ENCODE data around the gene RAB29.
"Not testable (repeated sequence)": the region's sequence is repeated elsewhere in the genome, so short reads cannot be mapped to it uniquely, and the experiment has no call there.

Gene RAB29, protein sequence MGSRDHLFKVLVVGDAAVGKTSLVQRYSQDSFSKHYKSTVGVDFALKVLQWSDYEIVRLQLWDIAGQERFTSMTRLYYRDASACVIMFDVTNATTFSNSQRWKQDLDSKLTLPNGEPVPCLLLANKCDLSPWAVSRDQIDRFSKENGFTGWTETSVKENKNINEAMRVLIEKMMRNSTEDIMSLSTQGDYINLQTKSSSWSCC

DNA sequence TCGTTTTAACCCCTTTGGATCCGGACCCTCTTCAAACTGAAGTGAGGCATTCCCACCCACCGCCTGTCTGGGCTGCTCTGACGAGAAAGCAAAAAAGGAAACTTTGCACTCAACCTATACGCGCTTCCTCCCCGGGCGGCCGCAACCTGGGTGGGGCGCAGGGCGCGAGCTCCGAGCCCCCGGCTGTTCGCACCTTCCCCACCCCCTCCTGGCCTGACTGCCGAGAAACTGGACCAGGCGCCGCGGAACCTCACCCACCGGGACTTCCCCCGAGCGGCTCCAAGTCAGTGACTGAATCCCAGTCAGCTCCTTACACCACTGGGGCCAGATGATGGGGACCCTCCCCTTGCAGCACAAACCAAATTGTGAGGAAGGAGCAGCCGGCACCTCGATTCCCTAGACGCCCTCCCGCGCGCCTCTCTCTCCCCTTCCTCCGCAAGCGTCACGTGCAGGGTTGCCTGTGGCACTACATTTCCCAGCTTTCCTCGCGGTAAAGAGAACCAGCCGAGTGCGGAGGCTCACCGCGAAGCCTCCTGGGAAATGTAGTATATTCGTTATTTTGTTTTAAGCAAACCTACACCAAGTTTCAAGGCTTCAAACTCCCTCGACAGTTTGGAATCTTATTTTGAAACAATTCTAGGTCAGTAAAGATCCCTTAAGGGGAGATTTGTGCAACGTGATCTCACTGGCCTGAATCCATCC is at the start of gene RAB29:
Gene RAB29, minus strand, starts transcription at position 468 of the 702 bp plus-strand sequence. CDS start 526 bp downstream, outside the sequence.
- no peak within 1 kb of the TSS for H3K27ac ChIP-seq
- no peak for TF ChIP-seq ZFX (IDR thresholded peaks at IDR 0.05; ENCODE audit: borderline replicate concordance)
- TF ChIP-seq, protein P1, sequence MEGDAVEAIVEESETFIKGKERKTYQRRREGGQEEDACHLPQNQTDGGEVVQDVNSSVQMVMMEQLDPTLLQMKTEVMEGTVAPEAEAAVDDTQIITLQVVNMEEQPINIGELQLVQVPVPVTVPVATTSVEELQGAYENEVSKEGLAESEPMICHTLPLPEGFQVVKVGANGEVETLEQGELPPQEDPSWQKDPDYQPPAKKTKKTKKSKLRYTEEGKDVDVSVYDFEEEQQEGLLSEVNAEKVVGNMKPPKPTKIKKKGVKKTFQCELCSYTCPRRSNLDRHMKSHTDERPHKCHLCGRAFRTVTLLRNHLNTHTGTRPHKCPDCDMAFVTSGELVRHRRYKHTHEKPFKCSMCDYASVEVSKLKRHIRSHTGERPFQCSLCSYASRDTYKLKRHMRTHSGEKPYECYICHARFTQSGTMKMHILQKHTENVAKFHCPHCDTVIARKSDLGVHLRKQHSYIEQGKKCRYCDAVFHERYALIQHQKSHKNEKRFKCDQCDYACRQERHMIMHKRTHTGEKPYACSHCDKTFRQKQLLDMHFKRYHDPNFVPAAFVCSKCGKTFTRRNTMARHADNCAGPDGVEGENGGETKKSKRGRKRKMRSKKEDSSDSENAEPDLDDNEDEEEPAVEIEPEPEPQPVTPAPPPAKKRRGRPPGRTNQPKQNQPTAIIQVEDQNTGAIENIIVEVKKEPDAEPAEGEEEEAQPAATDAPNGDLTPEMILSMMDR (IDR thresholded peaks at IDR 0.05) = no peak

DNA sequence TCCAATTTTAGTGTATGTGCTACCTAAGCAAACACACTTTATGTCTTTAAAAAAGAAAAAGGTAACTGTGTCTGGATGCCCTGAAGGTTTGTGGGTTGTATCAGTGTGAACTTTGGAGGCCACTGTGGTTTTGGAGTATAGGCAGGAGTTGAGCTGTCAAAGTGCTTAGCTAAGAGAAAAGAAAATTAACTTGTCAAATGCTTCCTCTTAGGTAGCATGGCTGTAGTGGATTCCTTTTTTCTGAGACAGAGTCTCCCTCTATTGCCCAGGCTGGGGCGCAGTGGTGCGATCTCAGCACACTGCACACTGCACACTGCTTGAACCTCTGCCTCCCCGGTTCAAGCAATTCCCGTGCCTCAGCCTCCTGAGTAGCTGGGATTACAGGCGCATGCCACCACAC is 48.9 kb upstream of the RAB29 start:
- H3K27ac ChIP-seq = no peak overlapping the region

DNA sequence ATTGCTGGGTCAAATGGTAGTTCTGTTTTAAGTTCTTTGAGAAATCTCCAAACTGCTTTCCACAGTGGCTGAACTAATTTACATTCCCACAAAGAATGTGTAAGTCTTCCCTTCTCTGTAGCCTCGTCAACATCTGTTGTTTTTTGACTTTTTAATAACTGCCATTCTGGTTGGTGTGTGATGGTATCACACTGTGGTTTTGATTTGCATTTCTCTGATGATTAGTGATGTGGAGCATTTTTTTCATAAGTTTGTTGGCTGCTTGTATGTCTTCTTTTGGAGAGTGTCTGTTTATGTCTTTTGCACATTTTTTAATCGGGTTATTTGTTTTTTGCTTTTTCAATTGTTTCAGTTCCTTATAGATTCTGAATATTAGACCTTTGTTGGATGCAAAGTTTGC is 48.0 kb upstream of the RAB29 start:
- H3K27ac ChIP-seq = not testable (repeated sequence)

More for the DNA sequence above, 48.9 kb upstream of the RAB29 start:
- TF ChIP-seq ZFX (IDR thresholded peaks at IDR 0.05; ENCODE audit: borderline replicate concordance) = no peak
- TF ChIP-seq, protein P1 (IDR thresholded peaks at IDR 0.05) = no peak

DNA sequence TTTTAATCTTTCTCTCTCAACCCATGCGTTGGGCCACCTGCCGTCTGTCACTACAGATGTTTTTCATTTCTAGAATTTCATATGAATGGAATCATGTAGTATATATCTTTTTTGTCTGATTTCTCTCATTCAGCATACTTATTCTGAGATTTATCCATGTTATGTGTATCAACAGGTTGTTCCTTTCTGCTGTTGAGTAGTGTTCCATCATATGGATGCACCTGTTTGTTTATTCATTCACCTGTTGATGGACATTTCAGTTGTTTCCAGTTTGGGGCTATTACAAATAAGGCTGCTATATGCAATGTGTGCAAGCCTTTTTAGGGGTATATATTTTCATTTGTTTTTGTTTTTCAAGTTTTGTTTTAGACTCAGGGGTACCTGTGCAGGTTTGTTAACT is 47.1 kb upstream of the RAB29 start:
- no peak for TF ChIP-seq ZFX (IDR thresholded peaks at IDR 0.05; ENCODE audit: borderline replicate concordance)
- TF ChIP-seq, protein P1 (IDR thresholded peaks at IDR 0.05) = no peak
- H3K27ac ChIP-seq = no peak overlapping the region

DNA sequence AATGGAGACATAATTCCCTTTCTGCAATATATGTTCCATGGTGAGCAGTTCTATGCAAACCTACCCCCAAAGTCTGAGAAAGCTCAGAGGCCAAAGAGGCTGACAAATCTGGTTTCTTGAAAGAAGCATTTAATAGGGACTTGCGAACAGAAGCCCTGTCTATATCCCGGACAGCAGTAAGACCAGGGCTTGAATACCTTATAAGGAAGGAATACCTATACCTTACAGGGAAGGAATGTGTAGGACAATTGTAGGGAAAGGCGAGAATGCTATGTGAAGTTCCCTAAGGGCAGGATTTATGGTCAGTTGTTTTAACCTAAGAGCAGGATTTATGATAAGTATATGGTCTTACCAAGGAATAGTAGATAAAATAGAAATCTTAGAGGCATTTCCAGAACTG is 42.7 kb upstream of the RAB29 start:
- TF ChIP-seq ZFX (IDR thresholded peaks at IDR 0.05; ENCODE audit: borderline replicate concordance) = no peak
- TF ChIP-seq, protein P1 (IDR thresholded peaks at IDR 0.05) = no peak
- H3K27ac ChIP-seq = no peak overlapping the region

DNA sequence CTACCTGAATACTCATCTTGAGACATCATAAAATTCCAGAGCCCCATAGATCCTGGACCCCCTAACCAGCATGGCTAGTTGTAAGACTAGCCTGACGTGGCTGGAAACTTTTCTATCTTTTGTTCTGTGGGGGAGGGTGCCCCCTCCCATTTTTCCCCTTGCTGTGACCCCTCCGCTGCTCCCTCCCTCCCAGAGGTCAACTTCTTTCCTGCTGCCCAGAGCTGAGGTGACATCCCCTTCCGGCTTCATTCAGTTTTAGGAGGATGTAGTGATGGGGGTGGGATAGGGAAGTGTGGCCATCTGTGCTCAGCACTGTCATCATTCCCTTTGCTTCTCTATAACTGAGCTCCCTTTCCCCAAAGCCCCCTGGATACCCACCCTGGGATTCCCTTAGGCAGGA is 42.1 kb upstream of the RAB29 start:
- no peak for TF ChIP-seq ZFX (IDR thresholded peaks at IDR 0.05; ENCODE audit: borderline replicate concordance)
- TF ChIP-seq, protein P1 (IDR thresholded peaks at IDR 0.05) = no peak
- H3K27ac ChIP-seq = no peak overlapping the region

DNA sequence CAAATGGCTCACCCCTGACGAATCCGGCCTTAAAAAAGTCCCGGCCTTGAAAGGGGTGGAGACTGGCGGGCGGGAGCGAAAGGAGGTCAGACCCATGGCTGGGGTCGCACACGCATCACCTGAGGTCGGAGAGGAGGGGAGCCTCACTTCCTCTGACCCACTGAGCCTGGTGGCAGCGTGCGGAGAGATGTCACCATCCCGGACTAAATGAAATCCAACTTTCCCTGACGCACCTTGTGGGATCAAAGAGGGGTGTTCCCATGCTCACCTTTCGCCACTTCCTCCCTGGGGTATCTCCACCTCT is 38.4 kb upstream of the RAB29 start:
- no peak for TF ChIP-seq ZFX (IDR thresholded peaks at IDR 0.05; ENCODE audit: borderline replicate concordance)
- TF ChIP-seq, protein P1 (IDR thresholded peaks at IDR 0.05) = no peak
- peak overlapping the region; percentile 40 for H3K27ac ChIP-seq

Data from 22Rv1 (cell line).